Glomerular visceral epithelial cell (primary cell): ENCODE results near the gene LRRC4B.

ENCODE experiments used
- DNase-seq: peaks from one replicate; pipeline ENCODE4 v3.0.0-alpha.2; 2016; ENCODE audit errors: extremely low spot score

The LRRC4B gene

DNA sequence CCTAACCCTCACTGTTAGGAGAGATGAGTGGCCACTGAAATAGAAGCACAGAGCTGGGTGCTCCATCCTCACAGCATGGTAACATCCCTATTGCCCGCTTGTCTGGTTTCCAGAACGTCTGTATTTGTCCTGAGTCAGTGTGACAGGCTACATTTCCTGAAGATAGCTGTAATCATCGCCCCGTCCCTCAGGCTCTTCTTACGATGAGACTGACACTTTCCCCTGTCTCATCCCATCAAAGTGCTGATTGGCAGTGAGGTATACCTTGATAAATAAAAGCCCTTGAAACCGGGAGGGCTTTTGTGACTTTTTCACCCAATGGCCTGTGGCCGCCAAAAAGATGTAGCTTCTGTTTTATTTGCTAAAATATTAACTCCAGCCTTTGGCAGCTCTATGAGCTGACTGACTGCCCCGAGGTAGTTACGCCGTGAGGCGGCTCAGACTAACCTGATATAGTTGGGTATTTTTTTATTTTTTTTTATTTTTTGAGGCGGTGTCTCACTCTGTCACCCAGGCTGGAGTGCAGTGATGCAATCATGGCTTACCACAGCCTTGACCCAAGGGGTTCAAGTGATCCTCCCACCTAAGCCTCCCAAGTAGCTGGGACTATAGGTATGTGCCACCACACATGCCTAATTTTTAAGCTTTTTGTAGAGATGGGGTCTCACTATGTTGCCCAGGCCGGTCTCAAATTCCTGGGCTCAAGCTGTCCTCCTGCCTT lies 5.7 kb upstream of the LRRC4B start:
- DNase-seq = no peak

DNA sequence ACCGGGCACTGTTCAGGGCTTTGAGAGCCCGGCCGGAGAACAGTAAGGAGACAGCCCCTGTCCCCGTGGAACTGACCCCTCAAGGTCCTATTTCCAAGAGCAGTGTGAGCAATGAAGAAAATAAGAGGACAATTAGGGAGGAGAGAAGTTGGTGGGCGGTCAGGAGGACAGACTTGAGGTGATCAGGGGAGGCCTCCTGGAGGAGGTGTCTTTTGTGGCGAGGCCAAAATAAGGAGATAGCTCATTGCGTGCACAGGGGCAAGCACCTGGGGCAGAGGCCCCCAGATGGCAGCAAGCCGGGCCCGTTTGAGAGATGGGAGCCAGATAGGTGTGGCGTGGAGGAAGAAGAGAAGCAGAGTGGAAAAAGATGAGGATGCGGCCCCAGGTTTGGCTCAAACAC lies 2.8 kb upstream of the LRRC4B start:
- no peak for DNase-seq

- DNase-seq = no peak
Measured at GRCh38 chr19:50569938-50570540, 1.8 kb upstream of the LRRC4B start.

GRCh38 chr19:50568728-50569698 lies 778 bp upstream of the LRRC4B start:
- DNase-seq = no peak

DNA sequence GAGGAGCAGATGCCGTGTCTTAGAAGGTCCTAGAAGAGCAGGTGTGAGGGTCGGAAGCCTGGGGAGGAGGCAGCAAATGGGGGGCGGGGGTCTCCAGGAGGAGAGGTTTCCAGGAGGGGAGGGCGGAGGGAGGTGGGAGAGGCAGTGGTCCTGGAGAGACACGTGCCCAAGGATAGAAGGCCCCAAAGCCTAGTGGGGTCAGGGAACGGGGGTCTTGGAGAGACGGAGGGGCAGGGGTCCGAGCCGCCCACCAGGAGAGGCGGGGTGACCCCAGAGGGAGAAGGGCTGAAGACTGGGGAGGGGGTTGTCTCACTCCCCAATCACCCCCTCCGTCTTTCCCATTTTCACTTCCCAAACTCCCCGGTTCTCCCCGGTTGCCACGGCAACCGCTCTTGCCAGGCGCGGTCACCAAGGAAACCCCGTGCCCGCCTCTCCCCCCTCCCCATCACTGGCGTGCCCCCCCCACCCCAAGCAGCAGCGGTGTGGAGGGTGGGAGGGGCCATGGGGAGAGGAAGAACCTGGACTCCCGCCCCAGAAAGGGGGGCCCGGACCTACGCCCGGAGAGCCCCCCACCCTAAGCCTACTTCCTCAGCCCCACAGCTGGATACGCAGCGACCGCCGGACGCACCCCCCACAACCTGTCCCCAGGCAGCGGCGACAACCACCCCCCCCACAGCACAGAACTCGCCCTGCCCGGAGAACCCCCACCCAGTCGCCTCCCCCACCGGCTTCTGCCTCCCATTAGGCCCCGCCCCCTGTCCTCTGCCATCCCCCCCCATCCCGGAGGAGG lies 988 bp downstream of the LRRC4B start:
- DNase-seq = no peak

DNA sequence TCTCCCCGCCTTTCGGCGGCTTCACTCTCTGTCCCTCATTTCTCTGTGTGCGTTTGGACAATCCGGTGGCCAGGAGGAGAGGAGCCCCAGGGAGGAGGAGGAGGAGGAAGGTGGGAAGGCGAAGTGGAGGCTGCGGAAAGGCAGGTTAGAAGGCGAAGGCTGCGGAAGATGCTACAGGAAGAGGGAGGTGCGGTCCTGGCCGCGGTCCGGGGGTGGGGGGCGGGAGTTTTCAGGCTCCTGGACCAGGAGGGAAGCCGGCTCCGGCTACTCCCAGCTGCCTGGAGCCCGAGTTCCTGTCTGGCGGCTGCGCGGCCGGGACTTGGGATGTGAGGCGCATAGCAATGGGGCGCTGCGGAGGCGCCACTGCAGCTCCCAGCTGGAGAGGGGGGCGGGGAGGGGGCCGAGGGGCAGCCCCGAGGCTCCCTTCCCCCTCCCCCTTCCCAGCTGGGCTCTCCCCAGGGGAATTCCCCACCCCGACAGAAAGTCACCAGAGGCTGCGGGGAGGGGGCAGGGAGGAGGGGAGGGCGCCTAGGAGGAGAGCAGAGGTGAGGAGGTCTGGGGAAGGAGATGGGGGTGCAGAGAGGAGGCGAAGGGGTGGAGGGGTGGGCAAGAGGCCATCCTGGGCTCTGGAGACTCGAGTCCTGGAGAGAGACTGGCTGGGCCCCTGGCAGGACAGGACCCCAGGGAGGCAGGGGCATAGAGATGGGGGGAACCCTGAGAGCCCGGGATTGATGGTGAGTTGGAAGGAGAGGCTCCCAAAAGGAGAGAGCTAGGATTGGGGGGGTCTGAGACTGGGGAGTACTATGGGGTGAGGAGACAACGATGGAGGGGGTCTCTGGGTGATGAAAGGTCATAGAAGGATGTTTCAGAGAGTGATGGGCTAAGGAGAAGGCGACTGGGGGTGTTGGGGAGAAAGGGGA lies 2.0 kb downstream of the LRRC4B start:
- DNase-seq = no peak

- no peak for DNase-seq
Measured at GRCh38 chr19:50564229-50565105, 3.8 kb downstream of the LRRC4B start.

- no peak for DNase-seq
Measured at GRCh38 chr19:50563597-50563996, 4.6 kb downstream of the LRRC4B start.

- DNase-seq = no peak
Measured at GRCh38 chr19:50562996-50563395, 5.2 kb downstream of the LRRC4B start.

GRCh38 chr19:50562329-50562728 lies 5.9 kb downstream of the LRRC4B start:
- no peak for DNase-seq

GRCh38 chr19:50559636-50560035 lies 8.6 kb downstream of the LRRC4B start:
- no peak for DNase-seq

GRCh38 chr19:50558449-50558848 lies 9.8 kb downstream of the LRRC4B start:
- DNase-seq = no peak

DNA sequence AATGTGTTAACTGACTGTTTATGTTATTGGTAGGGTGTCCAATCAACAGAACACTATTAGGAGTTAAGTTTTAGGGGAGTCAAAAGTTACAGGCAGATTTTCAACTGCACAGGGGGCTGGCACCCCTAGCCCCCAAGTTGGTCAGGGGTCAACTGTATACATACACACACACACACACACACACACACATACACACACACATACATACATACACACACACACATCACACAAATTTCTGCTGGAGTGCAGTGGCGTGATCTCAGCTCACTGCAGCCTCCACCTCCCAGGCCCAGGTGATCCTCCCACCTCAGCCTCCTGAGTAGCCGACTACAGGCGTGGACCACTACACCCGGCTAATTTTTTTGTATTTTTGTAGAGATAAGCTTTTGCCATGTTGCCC lies 10.2 kb downstream of the LRRC4B start:
- DNase-seq = no peak

- DNase-seq = no peak
Measured at GRCh38 chr19:50557009-50557613, 11.1 kb downstream of the LRRC4B start.

GRCh38 chr19:50556282-50557008 lies 11.8 kb downstream of the LRRC4B start:
- DNase-seq = peak; percentile 55

- no peak for DNase-seq
Measured at GRCh38 chr19:50555450-50556281, 12.6 kb downstream of the LRRC4B start.

DNA sequence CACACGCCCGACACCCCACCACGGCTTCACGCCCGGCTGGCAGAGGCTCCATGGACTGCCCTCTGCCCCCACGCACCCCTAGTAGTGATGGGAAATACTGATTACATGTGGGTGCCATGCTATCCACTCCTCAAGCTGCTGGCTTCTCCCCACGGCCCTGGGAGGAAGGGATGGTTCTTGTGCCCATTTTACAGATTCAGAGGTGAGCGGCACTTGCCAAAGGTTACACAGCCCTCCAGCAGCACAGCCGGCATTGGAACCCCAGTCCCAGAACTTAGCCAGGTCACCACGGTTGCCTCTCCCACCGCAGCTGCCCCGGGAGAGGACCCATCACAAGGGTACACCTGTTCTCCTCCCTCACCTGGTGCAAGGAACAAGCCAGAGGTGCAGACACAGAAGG lies 13.2 kb downstream of the LRRC4B start:
- DNase-seq = no peak

DNA sequence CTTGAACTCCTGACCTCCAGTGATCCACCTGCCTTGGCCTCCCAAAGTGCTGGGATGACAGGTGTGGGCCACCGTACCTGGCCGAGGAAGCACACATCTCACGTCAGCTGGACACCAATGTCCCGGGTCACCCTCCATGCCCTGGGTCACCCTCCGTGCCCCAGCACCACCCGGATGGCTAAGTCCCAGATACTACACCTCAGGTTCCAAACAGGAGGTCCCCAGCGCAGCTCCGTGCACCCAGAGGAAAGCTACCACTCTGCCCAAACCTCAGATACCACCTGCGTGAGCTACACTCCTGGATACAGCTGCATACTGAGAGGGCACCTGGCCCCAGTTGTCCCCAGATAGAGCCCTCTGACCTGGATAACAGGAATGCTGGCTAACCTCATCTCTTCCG lies 14.0 kb downstream of the LRRC4B start:
- DNase-seq = no peak
